K562 (cell line): ENCODE data around the gene PNRC1. TPM values are rescaled to one million over a fixed set of nuclear protein-coding genes. Genes with fewer than 3 reads are reported as not detected.

Experiments used
- ARID1B ChIP-seq: fragments of 450-650 bp; IDR thresholded peaks from 2 replicates; pipeline ENCODE4 v1.6.1; 2016; ENCODE audit warnings: antibody characterized with exemption, mild to moderate bottlenecking, inconsistent platforms
- CEBPG ChIP-seq, 3 experiments: fragments of 200-800 bp in 1 of 3; sonication (Bioruptor generic) in 1 of 3; sonication (generic) in 1 of 3; formaldehyde crosslinking in 1 of 3; IDR thresholded peaks in 2 of 3; conservative IDR thresholded peaks in 1 of 3; 2 replicates each; pipeline versions ENCODE4 v1.6.1 to v1.8.0; 2016 to 2022; ENCODE audit warnings: missing compliant biosample characterization in 2 of 3, missing genetic modification characterization in 2 of 3, mild to moderate bottlenecking in 1 of 3, missing genetic modification reagents in 1 of 3
- CREB3 ChIP-seq: fragments of 450-650 bp; conservative IDR thresholded peaks from 2 replicates; pipeline ENCODE4 v1.6.1; 2016; ENCODE audit warnings: missing genetic modification characterization, low read depth, mild to moderate bottlenecking, missing compliant biosample characterization, moderate library complexity
- HMGN3 ChIP-seq: IDR thresholded peaks from 2 replicates; pipeline ENCODE4 v1.6.1; 2011; ENCODE audit warnings: borderline replicate concordance, low read depth, mild to moderate bottlenecking, mixed read lengths, low read length; ENCODE audit not compliant: insufficient read length; ENCODE audit errors: extremely low read depth
- NCOR1 ChIP-seq: fragments of 450-650 bp; IDR thresholded peaks from 2 replicates; pipeline ENCODE4 v1.6.1; 2016; ENCODE audit warnings: mild to moderate bottlenecking, moderate library complexity
- NFIC ChIP-seq: fragments of 450-650 bp; IDR thresholded peaks from 2 replicates; pipeline ENCODE4 v1.6.1; 2017; ENCODE audit warnings: mild to moderate bottlenecking, inconsistent platforms
- SP1 ChIP-seq: sonication (generic); formaldehyde crosslinking; IDR thresholded peaks from 2 replicates; pipeline ENCODE4 v1.8.1; 2022; ENCODE audit warnings: mild to moderate bottlenecking, missing genetic modification reagents
- TEAD1 ChIP-seq, 2 experiments: fragments of 450-650 bp in 1 of 2; sonication (generic) in 1 of 2; formaldehyde crosslinking; IDR thresholded peaks; 2 replicates each; pipeline versions ENCODE4 v1.4.0 to v1.8.0; 2020 to 2022; ENCODE audit warnings: mild to moderate bottlenecking in 2 of 2, missing genetic modification reagents in 1 of 2
- ZNF282 ChIP-seq: sonication (generic); formaldehyde crosslinking; IDR thresholded peaks from 2 replicates; pipeline ENCODE4 v1.8.1; 2023; ENCODE audit warnings: missing genetic modification reagents
- polyA plus RNA-seq, 8 experiments: library from polyadenylated mRNA; depleted of rRNA in 4 of 8; stranded (reverse) in 5 of 8; unstranded in 3 of 8; fragments of >200 nt; fragmentation: Nextera tagmentation in 2 of 8; fragmentation: Illumina TruSeq in 1 of 8; extraction: Ambion mirVana in 2 of 8; extraction: Trizol in 1 of 8; gene quantifications; 2 replicates each; pipeline versions ENCODE4 v1.2.1 to v1.2.3, GENCODE V29; 2011 to 2014; ENCODE audit warnings: inconsistent platforms in 1 of 8, missing spikeins in 1 of 8
- total RNA-seq, 7 experiments: library from RNA; depleted of rRNA in 6 of 7; stranded (reverse); fragments of >200 nt in 6 of 7; fragmentation: Illumina TruSeq in 2 of 7; extraction: Trizol in 2 of 7; gene quantifications; 2 replicates each; pipeline versions ENCODE4 v1.2.1 to v1.2.3, GENCODE V29; 2011 to 2021; ENCODE audit warnings: low replicate concordance in 1 of 7
- TF ChIP-seq, protein P1 (sequence below): fragments of 200-800 bp; sonication (Bioruptor generic); IDR thresholded peaks from 2 replicates; pipeline ENCODE4 v1.6.1; 2017; ENCODE audit warnings: missing genetic modification characterization, missing compliant biosample characterization
- TF ChIP-seq, protein P2 (sequence below): sonication (generic); formaldehyde crosslinking; IDR thresholded peaks from 2 replicates; pipeline ENCODE4 v1.8.0; 2022; ENCODE audit warnings: mild to moderate bottlenecking, missing genetic modification reagents, borderline replicate concordance
- TF ChIP-seq, protein P3 (sequence below): IDR thresholded peaks from 2 replicates; pipeline ENCODE4 v1.6.1; 2011; ENCODE audit warnings: borderline replicate concordance, low read depth, mild to moderate bottlenecking, moderate library complexity, low read length; ENCODE audit not compliant: insufficient read depth, poor library complexity, severe bottlenecking
- TF ChIP-seq, protein P4 (sequence below), 2 experiments: IDR thresholded peaks; 2 replicates each; pipeline ENCODE4 v1.6.1; 2012; ENCODE audit warnings: improper control_type of control experiment in 2 of 2, low read depth in 2 of 2, low read length in 2 of 2, borderline replicate concordance in 1 of 2
- TF ChIP-seq, protein P5 (sequence below): fragments of 250-450 bp; sonication (Bioruptor Pico); IDR thresholded peaks from 2 replicates; pipeline ENCODE4 v1.9.0; 2021; ENCODE audit warnings: mild to moderate bottlenecking

Gene PNRC1
- total and polyA plus RNA-seq, 9 of the 15 experiments (the other 6 are each of a cell fraction or from before 2014, with no cell fraction given): 1.2 to 10.8 (median 6.5) TPM

- TF ChIP-seq ZNF282: 0 out of 2 replicates have a peak, but pooled peaks have one; percentile 29
- TF ChIP-seq HMGN3: peak; percentile 82
- 0 out of 2 replicates have a peak, but pooled peaks have one; percentile 23 for TF ChIP-seq CEBPG (CRISPR knock-in tag; IDR thresholded peaks at IDR 0.05)
- TF ChIP-seq CEBPG (tag; conservative IDR thresholded peaks at IDR 0.05 in 1 of 2, IDR thresholded peaks at IDR 0.05 in 1 of 2): no peak
- no peak for TF ChIP-seq NCOR1
- TF ChIP-seq ARID1B: 0 out of 2 replicates have a peak, but pooled peaks have one; percentile 33
- TF ChIP-seq, protein P1, sequence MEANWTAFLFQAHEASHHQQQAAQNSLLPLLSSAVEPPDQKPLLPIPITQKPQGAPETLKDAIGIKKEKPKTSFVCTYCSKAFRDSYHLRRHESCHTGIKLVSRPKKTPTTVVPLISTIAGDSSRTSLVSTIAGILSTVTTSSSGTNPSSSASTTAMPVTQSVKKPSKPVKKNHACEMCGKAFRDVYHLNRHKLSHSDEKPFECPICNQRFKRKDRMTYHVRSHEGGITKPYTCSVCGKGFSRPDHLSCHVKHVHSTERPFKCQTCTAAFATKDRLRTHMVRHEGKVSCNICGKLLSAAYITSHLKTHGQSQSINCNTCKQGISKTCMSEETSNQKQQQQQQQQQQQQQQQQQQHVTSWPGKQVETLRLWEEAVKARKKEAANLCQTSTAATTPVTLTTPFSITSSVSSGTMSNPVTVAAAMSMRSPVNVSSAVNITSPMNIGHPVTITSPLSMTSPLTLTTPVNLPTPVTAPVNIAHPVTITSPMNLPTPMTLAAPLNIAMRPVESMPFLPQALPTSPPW (CRISPR knock-in tag): peak; percentile 92
- TF ChIP-seq TEAD1 (CRISPR knock-in tag; IDR thresholded peaks at IDR 0.05): peak; percentile 59 to 77; a peak in 2 of 4 replicates
- TF ChIP-seq, protein P2, sequence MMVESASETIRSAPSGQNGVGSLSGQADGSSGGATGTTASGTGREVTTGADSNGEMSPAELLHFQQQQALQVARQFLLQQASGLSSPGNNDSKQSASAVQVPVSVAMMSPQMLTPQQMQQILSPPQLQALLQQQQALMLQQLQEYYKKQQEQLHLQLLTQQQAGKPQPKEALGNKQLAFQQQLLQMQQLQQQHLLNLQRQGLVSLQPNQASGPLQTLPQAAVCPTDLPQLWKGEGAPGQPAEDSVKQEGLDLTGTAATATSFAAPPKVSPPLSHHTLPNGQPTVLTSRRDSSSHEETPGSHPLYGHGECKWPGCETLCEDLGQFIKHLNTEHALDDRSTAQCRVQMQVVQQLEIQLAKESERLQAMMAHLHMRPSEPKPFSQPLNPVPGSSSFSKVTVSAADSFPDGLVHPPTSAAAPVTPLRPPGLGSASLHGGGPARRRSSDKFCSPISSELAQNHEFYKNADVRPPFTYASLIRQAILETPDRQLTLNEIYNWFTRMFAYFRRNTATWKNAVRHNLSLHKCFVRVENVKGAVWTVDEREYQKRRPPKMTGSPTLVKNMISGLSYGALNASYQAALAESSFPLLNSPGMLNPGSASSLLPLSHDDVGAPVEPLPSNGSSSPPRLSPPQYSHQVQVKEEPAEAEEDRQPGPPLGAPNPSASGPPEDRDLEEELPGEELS: peak; percentile 62; the same call in 1 of the 2 replicates
- TF ChIP-seq, protein P3, sequence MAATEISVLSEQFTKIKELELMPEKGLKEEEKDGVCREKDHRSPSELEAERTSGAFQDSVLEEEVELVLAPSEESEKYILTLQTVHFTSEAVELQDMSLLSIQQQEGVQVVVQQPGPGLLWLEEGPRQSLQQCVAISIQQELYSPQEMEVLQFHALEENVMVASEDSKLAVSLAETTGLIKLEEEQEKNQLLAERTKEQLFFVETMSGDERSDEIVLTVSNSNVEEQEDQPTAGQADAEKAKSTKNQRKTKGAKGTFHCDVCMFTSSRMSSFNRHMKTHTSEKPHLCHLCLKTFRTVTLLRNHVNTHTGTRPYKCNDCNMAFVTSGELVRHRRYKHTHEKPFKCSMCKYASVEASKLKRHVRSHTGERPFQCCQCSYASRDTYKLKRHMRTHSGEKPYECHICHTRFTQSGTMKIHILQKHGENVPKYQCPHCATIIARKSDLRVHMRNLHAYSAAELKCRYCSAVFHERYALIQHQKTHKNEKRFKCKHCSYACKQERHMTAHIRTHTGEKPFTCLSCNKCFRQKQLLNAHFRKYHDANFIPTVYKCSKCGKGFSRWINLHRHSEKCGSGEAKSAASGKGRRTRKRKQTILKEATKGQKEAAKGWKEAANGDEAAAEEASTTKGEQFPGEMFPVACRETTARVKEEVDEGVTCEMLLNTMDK: peak; percentile 74
- peak; percentile 98 for TF ChIP-seq NFIC
- TF ChIP-seq, protein P4, sequence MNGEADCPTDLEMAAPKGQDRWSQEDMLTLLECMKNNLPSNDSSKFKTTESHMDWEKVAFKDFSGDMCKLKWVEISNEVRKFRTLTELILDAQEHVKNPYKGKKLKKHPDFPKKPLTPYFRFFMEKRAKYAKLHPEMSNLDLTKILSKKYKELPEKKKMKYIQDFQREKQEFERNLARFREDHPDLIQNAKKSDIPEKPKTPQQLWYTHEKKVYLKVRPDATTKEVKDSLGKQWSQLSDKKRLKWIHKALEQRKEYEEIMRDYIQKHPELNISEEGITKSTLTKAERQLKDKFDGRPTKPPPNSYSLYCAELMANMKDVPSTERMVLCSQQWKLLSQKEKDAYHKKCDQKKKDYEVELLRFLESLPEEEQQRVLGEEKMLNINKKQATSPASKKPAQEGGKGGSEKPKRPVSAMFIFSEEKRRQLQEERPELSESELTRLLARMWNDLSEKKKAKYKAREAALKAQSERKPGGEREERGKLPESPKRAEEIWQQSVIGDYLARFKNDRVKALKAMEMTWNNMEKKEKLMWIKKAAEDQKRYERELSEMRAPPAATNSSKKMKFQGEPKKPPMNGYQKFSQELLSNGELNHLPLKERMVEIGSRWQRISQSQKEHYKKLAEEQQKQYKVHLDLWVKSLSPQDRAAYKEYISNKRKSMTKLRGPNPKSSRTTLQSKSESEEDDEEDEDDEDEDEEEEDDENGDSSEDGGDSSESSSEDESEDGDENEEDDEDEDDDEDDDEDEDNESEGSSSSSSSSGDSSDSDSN (IDR thresholded peaks at IDR 0.05; ENCODE audit: borderline replicate concordance in 1 of 2, low read depth in 2 of 2, low read length in 2 of 2): 0 out of 4 replicates have a peak, but pooled peaks of 1 of the 2 experiments have one; percentile 65
- TF ChIP-seq, protein P5, sequence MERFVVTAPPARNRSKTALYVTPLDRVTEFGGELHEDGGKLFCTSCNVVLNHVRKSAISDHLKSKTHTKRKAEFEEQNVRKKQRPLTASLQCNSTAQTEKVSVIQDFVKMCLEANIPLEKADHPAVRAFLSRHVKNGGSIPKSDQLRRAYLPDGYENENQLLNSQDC (CRISPR knock-in tag): 0 out of 2 replicates have a peak, but pooled peaks have one; percentile 7
- TF ChIP-seq CREB3: no peak
- TF ChIP-seq SP1 (CRISPR knock-in tag): peak; percentile 50; the same call in 1 of the 2 replicates
Observed at GRCh38 chr6:89081423-89082322, 1.1 kb downstream of the PNRC1 start (continued).
